Endothelial cell of umbilical vein (primary cell): ENCODE measurements around the gene MT1F. TPM values are rescaled to one million over a fixed set of nuclear protein-coding genes. Genes with fewer than 3 reads are reported as not detected.
A peak's percentile ranks its signal among the peaks of the same experiment; 100 is the strongest.

Source experiments
- BruUV-seq: library from RNA; stranded (reverse); fragments of 400-500 nt; replicated peaks from 2 replicates; lab custom pipeline; 2021; lab: Mats Ljungman, UMichigan
- CTCF ChIA-PET: fragments of 300-600, 350-600 bp; sonication (Branson Sonifier 250); formaldehyde crosslinking; loops from one replicate; lab custom pipeline; 2021; ENCODE audit warnings: antibody characterized with exemption, inconsistent platforms; lab: Charles Lee
- POLR2A ChIA-PET: fragments of 300-600, 350-600 bp; sonication (Branson Sonifier 250); formaldehyde crosslinking; loops from one replicate; lab custom pipeline; 2021; ENCODE audit warnings: antibody characterized with exemption, inconsistent platforms; lab: Charles Lee
- DNase-seq: peaks from one replicate; pipeline ENCODE4 v3.0.0-alpha.2; 2011; ENCODE audit warnings: low read depth, low spot score
- FAIRE-seq: peaks from 2 replicates; lab custom pipeline; 2011; peaks lifted over from hg19 to GRCh38; lab: Jason Lieb, UNC
- H2AFZ ChIP-seq: 2 replicates; pipeline ENCODE4 v1.6.0; 2012; ENCODE audit warnings: low read depth, low read length, control low read depth, inconsistent platforms
- H3K27ac ChIP-seq: 2 replicates; pipeline ENCODE4 v1.5.1; 2011; ENCODE audit warnings: low read depth, mild to moderate bottlenecking, control low read depth, low read length, moderate library complexity; ENCODE audit not compliant: insufficient read depth
- H3K27me3 ChIP-seq, 2 experiments: 2 replicates each; pipeline versions ENCODE4 v1.6.0 to v1.6.1; 2011; ENCODE audit warnings: low read length in 2 of 2, mixed read lengths in 1 of 2; ENCODE audit not compliant: control insufficient read depth in 2 of 2, insufficient read depth in 2 of 2
- H3K36me3 ChIP-seq, 2 experiments: 2 replicates in 1 of 2; 3 replicates in 1 of 2; pipeline ENCODE4 v1.5.1; 2011; ENCODE audit warnings: low read length in 2 of 2, mild to moderate bottlenecking in 1 of 2, moderate library complexity in 1 of 2; ENCODE audit not compliant: control insufficient read depth in 2 of 2, insufficient read depth in 2 of 2; ENCODE audit errors: extremely low read depth in 1 of 2
- H3K4me1 ChIP-seq: 3 replicates; pipeline ENCODE4 v1.5.1; 2011; ENCODE audit warnings: mild to moderate bottlenecking, low read length; ENCODE audit not compliant: control insufficient read depth, insufficient read depth; ENCODE audit errors: extremely low read depth
- H3K4me2 ChIP-seq: 2 replicates; pipeline ENCODE4 v1.6.1; 2011; ENCODE audit warnings: low read length, control low read depth, mixed read lengths; ENCODE audit not compliant: insufficient read depth
- H3K4me3 ChIP-seq, 3 experiments: fragments of 200-600 bp in 1 of 3; sonication (generic), shearing (Covaris generic) in 1 of 3; replicated peaks in 1 of 3; 2 replicates each; pipeline ENCODE4 v1.5.1; 2011 to 2016; ENCODE audit warnings: control low read depth in 3 of 3, low read length in 3 of 3, mild to moderate bottlenecking in 2 of 3, inconsistent platforms in 1 of 3, low read depth in 1 of 3, moderate library complexity in 1 of 3; ENCODE audit not compliant: insufficient read depth in 1 of 3
- H3K79me2 ChIP-seq: 2 replicates; pipeline ENCODE4 v1.6.0; 2012; ENCODE audit warnings: low read length, inconsistent platforms; ENCODE audit not compliant: control insufficient read depth, insufficient read depth
- H3K9ac ChIP-seq: replicated peaks from 2 replicates; pipeline ENCODE3; 2011; ENCODE audit warnings: low read length, control low read depth; ENCODE audit not compliant: insufficient read depth; ENCODE audit errors: extremely low read depth
- H3K9me1 ChIP-seq: replicated peaks from 3 replicates; pipeline ENCODE4 v1.6.0; 2011; ENCODE audit warnings: mild to moderate bottlenecking, low read length; ENCODE audit not compliant: control insufficient read depth, insufficient read depth; ENCODE audit errors: extremely low read depth
- H3K9me3 ChIP-seq: replicated peaks from 2 replicates; pipeline ENCODE4 v1.5.1; 2012; ENCODE audit warnings: low read length, inconsistent platforms; ENCODE audit not compliant: control insufficient read depth, insufficient read depth
- H4K20me1 ChIP-seq: replicated peaks from 2 replicates; pipeline ENCODE3; 2011; ENCODE audit warnings: mild to moderate bottlenecking, low read length; ENCODE audit not compliant: control insufficient read depth, insufficient read depth; ENCODE audit errors: extremely low read depth
- CTCF ChIP-seq, 2 donors: IDR thresholded peaks; 1 replicate in 1 of 2; 2 replicates in 1 of 2; pipeline ENCODE4 v1.5.1; 2011; ENCODE audit warnings: low read length in 2 of 2, mild to moderate bottlenecking in 2 of 2, moderate library complexity in 2 of 2, control low read depth in 1 of 2, inconsistent platforms in 1 of 2, low read depth in 1 of 2; ENCODE audit not compliant: insufficient read depth in 1 of 2; ENCODE audit errors: extremely low read depth in 1 of 2
- EZH2 ChIP-seq: IDR thresholded peaks from 2 replicates; pipeline ENCODE4 v1.6.1; 2012; ENCODE audit warnings: borderline replicate concordance, low read depth, mild to moderate bottlenecking, moderate library complexity, low read length, inconsistent platforms; ENCODE audit not compliant: severe bottlenecking
- FOS ChIP-seq: IDR thresholded peaks from 2 replicates; pipeline ENCODE4 v1.6.1; 2011; ENCODE audit warnings: mild to moderate bottlenecking, low read length, moderate library complexity, borderline replicate concordance; ENCODE audit not compliant: insufficient read depth
- GATA2 ChIP-seq: IDR thresholded peaks from 2 replicates; pipeline ENCODE4 v1.7.0; 2011; ENCODE audit warnings: low read depth, mild to moderate bottlenecking, moderate library complexity, mixed read lengths, low read length; ENCODE audit not compliant: insufficient read length, insufficient read depth
- JUN ChIP-seq: IDR thresholded peaks from 2 replicates; pipeline ENCODE4 v1.6.1; 2011; ENCODE audit warnings: borderline replicate concordance, low read depth; ENCODE audit not compliant: insufficient read length, insufficient read depth
- MAX ChIP-seq: IDR thresholded peaks from 2 replicates; pipeline ENCODE4 v1.6.1; 2011; ENCODE audit not compliant: insufficient read depth, insufficient read length
- MYC ChIP-seq: IDR thresholded peaks from one replicate; pipeline ENCODE4 v1.6.1; 2011; ENCODE audit warnings: mild to moderate bottlenecking, low read depth, low read length
- POLR2A ChIP-seq: IDR thresholded peaks from 2 replicates; pipeline ENCODE4 v1.6.1; 2012; ENCODE audit warnings: low read depth, mild to moderate bottlenecking, control low read depth, low read length
- POLR2AphosphoS5 ChIP-seq: IDR thresholded peaks from 2 replicates; pipeline ENCODE4 v1.6.1; 2012; ENCODE audit warnings: low read depth, mild to moderate bottlenecking, control low read depth, low read length, moderate library complexity; ENCODE audit not compliant: insufficient read depth
- dilution Hi-C: fragments of 300-500 bp; cut with MboI; formaldehyde crosslinking; loops from one replicate; pipeline ENCODE4 v1.15.0; 2019; ENCODE audit warnings: low sequenced_read_pairs; ENCODE audit not compliant: extremely low pct_ligation_motif_present
- intact Hi-C: fragments of 100-400 bp; cut with micrococcal nuclease; formaldehyde crosslinking; loops from one replicate; pipeline ENCODE4 v1.10.0; 2022
- polyA plus RNA-seq, 4 experiments: library from polyadenylated mRNA; depleted of rRNA in 3 of 4; stranded (reverse) in 3 of 4; unstranded in 1 of 4; fragments of >200 nt; gene quantifications; 2 replicates each; pipeline versions ENCODE4 v1.2.1 to v1.2.3, GENCODE V29; 2011 to 2012; ENCODE audit warnings: missing spikeins in 1 of 4
- total RNA-seq: library from RNA; stranded (reverse); gene quantifications from 2 replicates; pipeline ENCODE4 v1.2.3, GENCODE V29; 2021

MT1F gene
- total and polyA plus RNA-seq, 2 donors (not counting 3 experiments of a cell fraction or from before 2014, with no cell fraction given) = 2.2 to 2.6 TPM

GRCh38 chr16:56616608-56617211 lies 41.0 kb upstream of the MT1F start:
- no peaks in the 10 kb centered on the region for H3K36me3 ChIP-seq
- dilution Hi-C loops (no loop called here), intact Hi-C loops (no loop called here)
- no peaks in the 10 kb centered on the region for H4K20me1 ChIP-seq
- H3K9ac ChIP-seq = no peak overlapping the region
- peaks cover 14% of the 10 kb centered on the region for H3K79me2 ChIP-seq
- FAIRE-seq (no peak), DNase-seq (no peak)
- CTCF ChIA-PET = interaction anchor here (1.0 to 2.3 kb wide), 5 partner anchors 10 to 85 kb away, joined by 4 to 10 read pairs (median 6); no protein-coding TSS in a partner anchor
- POLR2A ChIA-PET = interaction anchor here (1.5 to 1.8 kb wide), 3 partner anchors 8 to 10 kb away, joined by 6 to 11 read pairs (median 8); partner anchors contain the start of genes MT1E and MT2A
- TF ChIP-seq POLR2A = no peak
- no peak for TF ChIP-seq POLR2AphosphoS5
- no peak for TF ChIP-seq GATA2
- no peak for TF ChIP-seq EZH2
- no peak for TF ChIP-seq MAX
- no peak for TF ChIP-seq CTCF (IDR thresholded peaks at IDR 0.05; ENCODE audit: extremely low read depth in 1 of 2, insufficient read depth in 1 of 2, low read depth in 1 of 2, low read length in 2 of 2)
- TF ChIP-seq FOS = no peak
- no peak for TF ChIP-seq JUN
- TF ChIP-seq MYC = no peak
- H2AFZ ChIP-seq = peak overlapping the region; percentile 97
- peaks cover 58% of the 10 kb centered on the region for H3K4me1 ChIP-seq
- H3K27ac ChIP-seq = peak overlapping the region; percentile 19
- H3K9me3 ChIP-seq = no peaks in the 10 kb centered on the region
- no TSS peak for BruUV-seq
- no peaks in the 10 kb centered on the region for H3K9me1 ChIP-seq
- no peaks in the 10 kb centered on the region for H3K27me3 ChIP-seq
- H3K4me3 ChIP-seq = peak overlapping the region in 2 of 3 experiments; percentile 31 to 41
- peak overlapping the region; percentile 93 for H3K4me2 ChIP-seq
